AG09319 (cell line): ENCODE measurements around the gene KIAA1328.
"Not testable (repeated sequence)": the region's sequence is repeated elsewhere in the genome, so short reads cannot be mapped to it uniquely, and the experiment has no call there.

Experiments
- DNase-seq: peaks from one replicate; pipeline ENCODE4 v3.0.0-alpha.2; 2010; ENCODE audit warnings: low read depth; ENCODE audit errors: extremely low read depth
- CTCF ChIP-seq: IDR thresholded peaks from 2 replicates; pipeline ENCODE4 v1.5.1; 2011; ENCODE audit warnings: low read depth, mild to moderate bottlenecking, inconsistent platforms, low read length, moderate library complexity

Gene KIAA1328

GRCh38 chr18:37160038-37160820, 331.3 kb downstream of the KIAA1328 start:
- no peak for DNase-seq
- TF ChIP-seq CTCF: no peak

GRCh38 chr18:37161491-37161890, 332.6 kb downstream of the KIAA1328 start:
- TF ChIP-seq CTCF: no peak
- no peak for DNase-seq

GRCh38 chr18:37162551-37162950, 333.6 kb downstream of the KIAA1328 start:
- no peak for TF ChIP-seq CTCF
- no peak for DNase-seq

GRCh38 chr18:37163119-37163518, 334.2 kb downstream of the KIAA1328 start:
- no peak for DNase-seq
- TF ChIP-seq CTCF: no peak

GRCh38 chr18:37166491-37166890, 337.6 kb downstream of the KIAA1328 start:
- no peak for TF ChIP-seq CTCF

DNA sequence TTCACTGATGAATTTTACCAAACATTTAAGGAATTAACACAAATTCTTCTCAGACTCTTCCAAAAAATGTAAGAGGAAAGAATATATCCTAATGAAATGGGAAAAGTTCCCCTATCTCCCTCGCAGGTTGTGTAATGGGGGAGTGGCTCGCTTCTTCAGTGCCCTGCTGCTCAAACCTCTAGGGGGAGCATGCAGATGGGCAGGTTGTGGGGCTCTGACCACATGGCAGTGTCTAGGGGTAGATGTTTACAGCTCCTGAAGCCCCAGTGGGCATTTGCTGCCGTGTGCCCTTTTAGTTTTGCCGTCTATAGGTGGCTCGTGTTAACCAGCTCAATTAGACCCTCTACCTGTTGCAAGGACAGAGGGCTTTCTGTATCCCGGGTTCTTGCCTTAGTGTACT, 338.0 kb downstream of the KIAA1328 start:
- not testable (repeated sequence) for DNase-seq

More at GRCh38 chr18:37166491-37166890, 337.6 kb downstream of the KIAA1328 start:
- no peak for DNase-seq

GRCh38 chr18:37170984-37171383, 342.1 kb downstream of the KIAA1328 start:
- TF ChIP-seq CTCF: no peak
- no peak for DNase-seq

DNA sequence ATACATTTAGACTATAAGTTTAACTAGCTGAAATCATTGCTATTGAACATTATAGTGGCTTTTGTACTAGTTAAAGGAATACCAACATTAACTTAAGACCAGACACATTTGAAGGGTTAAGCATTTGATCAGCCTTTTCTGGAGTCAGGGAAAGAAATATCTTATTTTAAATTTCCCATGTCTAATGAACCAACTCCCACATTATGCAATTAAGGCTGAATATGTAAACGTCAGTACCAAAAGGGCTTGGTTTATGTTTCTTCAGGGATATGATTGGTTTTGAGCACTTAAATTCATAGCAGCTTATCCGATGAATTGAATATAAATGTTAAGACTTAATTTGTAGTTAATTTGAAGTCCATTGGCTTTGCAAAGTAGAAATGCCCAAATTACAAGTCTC, 344.5 kb downstream of the KIAA1328 start:
- DNase-seq: no peak
- no peak for TF ChIP-seq CTCF
